NB4 (cell line): ENCODE results near the gene ZC2HC1B.

Experiments
- DNase-seq: peaks from one replicate; pipeline ENCODE4 v3.0.0; 2010; ENCODE audit warnings: low read depth
- H3K4me3 ChIP-seq: one replicate; pipeline ENCODE4 v1.5.1; 2011; ENCODE audit warnings: mild to moderate bottlenecking, low read depth, low read length, moderate library complexity
- MYC ChIP-seq: IDR thresholded peaks from 2 replicates; pipeline ENCODE4 v1.6.1; 2011; ENCODE audit warnings: low read depth, low read length
- POLR2A ChIP-seq: IDR thresholded peaks from 2 replicates; pipeline ENCODE4 v1.6.1; 2011; ENCODE audit warnings: mild to moderate bottlenecking; ENCODE audit not compliant: insufficient read length; ENCODE audit errors: extremely low read depth
- TF ChIP-seq, protein P1 (sequence below): IDR thresholded peaks from one replicate; pipeline ENCODE4 v1.5.1; 2012; ENCODE audit warnings: low read depth, low read length
- TF ChIP-seq, protein P2 (sequence below): IDR thresholded peaks from 2 replicates; pipeline ENCODE4 v1.6.1; 2011; ENCODE audit warnings: low read depth, low read length

Gene ZC2HC1B

DNA sequence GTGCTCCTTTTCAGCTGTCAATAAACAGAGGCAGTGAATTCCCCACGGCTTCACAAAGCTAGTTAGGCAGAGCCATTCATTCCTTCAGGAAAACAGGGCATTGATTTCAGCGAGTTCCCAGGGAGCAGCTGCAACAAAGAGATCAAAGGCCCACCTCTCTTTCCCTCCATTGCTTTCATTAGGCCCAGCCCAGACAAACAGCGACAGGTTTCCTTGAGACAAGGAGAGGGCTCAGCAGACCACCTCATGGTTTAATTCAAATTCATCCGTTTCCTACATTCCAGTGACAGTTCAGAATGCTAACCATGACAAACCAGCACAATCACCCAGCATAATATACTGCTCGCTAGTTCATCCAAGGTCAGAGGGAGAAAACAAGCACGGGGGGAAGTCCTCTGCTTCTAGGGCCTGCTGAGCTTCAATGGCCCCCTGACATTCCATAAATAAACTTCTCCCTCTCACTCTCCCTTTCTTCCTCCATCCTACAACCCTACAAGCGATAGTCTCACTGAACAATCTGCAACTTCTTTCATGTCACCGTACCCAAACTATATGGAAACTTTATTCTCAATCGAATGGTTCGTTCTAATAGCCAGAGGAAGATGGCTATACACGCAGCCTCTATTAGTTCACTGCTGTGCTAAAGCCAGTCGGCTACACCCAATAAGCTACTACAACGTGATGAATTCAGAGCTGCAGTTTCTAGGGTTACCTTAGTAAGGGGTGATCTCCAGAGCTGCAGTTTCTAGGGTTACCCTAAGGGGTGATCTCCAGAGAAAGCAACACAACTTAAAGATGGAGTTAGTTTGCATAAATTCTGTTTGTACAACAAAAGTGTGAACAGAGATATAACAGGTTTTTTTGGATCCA, 109.1 kb downstream of the ZC2HC1B start:
- H3K4me3 ChIP-seq: no peak overlapping the region
- DNase-seq: no peak
- TF ChIP-seq, protein P1, sequence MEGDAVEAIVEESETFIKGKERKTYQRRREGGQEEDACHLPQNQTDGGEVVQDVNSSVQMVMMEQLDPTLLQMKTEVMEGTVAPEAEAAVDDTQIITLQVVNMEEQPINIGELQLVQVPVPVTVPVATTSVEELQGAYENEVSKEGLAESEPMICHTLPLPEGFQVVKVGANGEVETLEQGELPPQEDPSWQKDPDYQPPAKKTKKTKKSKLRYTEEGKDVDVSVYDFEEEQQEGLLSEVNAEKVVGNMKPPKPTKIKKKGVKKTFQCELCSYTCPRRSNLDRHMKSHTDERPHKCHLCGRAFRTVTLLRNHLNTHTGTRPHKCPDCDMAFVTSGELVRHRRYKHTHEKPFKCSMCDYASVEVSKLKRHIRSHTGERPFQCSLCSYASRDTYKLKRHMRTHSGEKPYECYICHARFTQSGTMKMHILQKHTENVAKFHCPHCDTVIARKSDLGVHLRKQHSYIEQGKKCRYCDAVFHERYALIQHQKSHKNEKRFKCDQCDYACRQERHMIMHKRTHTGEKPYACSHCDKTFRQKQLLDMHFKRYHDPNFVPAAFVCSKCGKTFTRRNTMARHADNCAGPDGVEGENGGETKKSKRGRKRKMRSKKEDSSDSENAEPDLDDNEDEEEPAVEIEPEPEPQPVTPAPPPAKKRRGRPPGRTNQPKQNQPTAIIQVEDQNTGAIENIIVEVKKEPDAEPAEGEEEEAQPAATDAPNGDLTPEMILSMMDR: no peak

DNA sequence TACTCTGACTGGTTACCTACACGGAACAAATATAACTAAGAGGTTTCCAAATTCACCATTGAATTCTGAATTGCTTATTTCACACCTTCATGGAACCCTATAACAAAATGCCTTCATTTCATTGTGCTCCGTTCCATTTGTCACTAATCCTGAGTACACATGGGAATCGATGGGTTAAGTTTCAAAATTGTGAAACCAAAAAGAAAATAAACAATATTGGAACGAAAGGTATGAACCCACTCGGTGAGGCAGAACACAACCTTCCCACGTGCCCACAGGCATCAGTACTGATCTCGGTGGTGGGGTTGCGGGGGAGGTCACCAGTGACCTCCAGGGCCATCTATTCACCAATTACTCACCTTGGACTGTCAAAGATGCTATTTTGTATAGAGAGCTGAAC, 109.8 kb downstream of the ZC2HC1B start:
- DNase-seq: no peak
- no peak overlapping the region for H3K4me3 ChIP-seq
- TF ChIP-seq, protein P2, sequence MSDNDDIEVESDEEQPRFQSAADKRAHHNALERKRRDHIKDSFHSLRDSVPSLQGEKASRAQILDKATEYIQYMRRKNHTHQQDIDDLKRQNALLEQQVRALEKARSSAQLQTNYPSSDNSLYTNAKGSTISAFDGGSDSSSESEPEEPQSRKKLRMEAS: no peak
- TF ChIP-seq MYC (no peak), POLR2A (no peak)
- TF ChIP-seq, protein P1: no peak

DNA sequence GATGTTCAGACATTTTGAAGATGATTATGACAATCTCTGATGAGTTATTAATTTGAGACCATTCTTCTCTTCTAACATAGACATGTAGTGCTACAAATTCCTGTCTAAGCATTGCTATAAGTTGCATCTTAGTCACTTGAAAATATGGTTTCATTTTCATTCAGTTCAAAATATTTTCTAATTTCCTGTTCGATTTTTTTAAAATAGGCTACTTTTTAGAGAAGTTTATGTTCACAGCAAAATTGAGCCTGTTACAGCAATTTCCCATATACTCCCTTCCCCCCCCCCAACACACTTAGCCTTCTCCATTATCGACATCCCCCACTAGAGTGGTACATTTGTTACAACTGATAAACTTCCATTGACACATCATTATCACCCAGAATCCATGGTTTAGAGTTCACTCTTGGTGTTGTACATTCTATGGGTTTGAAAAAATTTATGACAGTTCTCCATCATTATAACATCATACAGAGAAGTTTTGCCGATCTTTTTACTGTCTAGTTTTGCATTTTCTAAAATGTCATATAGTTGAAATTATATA, 112.6 kb downstream of the ZC2HC1B start:
- no peak overlapping the region for H3K4me3 ChIP-seq
- TF ChIP-seq MYC: no peak
- TF ChIP-seq, protein P2: no peak
- TF ChIP-seq, protein P1: no peak
- DNase-seq: no peak

DNA sequence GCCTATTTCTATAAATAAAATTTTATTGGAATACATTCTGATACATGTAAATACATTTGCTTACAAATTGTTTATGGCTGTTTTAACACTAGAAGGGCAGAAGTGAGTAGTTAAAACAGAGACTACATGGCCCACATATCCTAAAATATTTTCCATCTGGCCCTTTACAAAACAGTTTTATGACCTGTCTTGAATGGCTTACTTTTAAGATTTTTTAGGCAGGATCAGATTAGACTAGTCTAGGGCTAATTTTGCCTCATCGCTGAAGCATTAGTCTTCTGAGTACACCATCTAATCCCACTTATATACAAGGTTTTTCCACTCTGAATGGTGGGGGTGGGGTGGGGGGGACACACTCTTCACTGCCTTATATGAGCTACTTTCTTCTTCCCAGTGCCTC, 116.6 kb downstream of the ZC2HC1B start:
- DNase-seq: no peak
- no peak overlapping the region for H3K4me3 ChIP-seq
- TF ChIP-seq, protein P1: no peak
- TF ChIP-seq, protein P2: no peak
- TF ChIP-seq MYC (no peak), POLR2A (no peak)

DNA sequence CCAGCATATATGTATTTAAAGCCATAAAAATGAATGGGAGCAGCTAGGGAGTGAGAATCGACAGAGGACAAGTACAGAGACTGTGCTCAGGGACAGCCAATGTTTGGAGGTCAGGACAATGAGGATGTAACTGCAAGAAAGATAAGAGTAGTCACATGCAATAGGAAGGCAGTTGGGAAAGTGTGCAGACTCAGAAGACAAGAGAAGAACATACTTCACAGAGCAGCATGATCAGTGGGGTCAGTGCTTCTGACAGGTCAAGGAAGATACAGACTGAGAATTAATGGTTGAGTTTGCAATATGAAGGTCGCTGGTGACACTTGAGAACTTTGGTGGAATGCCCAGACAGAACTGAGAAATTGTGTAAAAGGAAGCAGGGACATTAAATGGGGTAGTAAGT, 118.7 kb downstream of the ZC2HC1B start:
- H3K4me3 ChIP-seq: no peak overlapping the region
- TF ChIP-seq, protein P2: no peak
- TF ChIP-seq MYC (no peak), POLR2A (no peak)
- TF ChIP-seq, protein P1: no peak
- no peak for DNase-seq

DNA sequence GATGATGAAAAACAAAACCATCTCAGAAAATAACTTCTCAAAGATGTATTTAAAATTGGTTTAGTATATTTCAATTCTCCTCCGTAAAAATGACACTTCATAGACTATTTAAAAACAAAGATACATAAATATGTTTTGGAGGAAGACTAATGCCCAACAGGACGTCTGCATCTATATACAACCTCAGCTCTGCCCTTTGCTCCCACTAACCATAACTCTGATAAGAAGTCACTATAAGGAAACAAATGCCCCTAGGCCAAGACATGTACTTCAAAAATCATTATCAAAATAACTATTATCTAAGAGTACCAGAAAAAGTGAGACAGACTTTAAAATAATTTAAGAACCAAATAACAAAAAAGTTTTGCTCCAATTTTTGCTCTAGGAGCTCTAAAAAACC, 120.4 kb downstream of the ZC2HC1B start:
- no peak for DNase-seq
- no peak overlapping the region for H3K4me3 ChIP-seq
- TF ChIP-seq POLR2A: no peak
- TF ChIP-seq, protein P1: no peak
- TF ChIP-seq, protein P2: no peak
- no peak for TF ChIP-seq MYC
